HG03575 (cell line): Measurements from ENCODE around the gene TDRKH.

Source experiments
- ATAC-seq: cut with Tn5 transposase; IDR thresholded peaks from one replicate; pipeline ENCODE4 v1.9.1; 2021; ENCODE audit not compliant: unreplicated experiment, insufficient number of reproducible peaks, low FRiP score; ENCODE audit errors: extremely low read depth

The TDRKH gene

GRCh38 chr1:151729966-151730291 lies 60.4 kb downstream of the TDRKH start:
- ATAC-seq: no peak

GRCh38 chr1:151729157-151729965 lies 60.9 kb downstream of the TDRKH start:
- ATAC-seq: no peak

- ATAC-seq: no peak
Measured at GRCh38 chr1:151728151-151729054, 61.9 kb downstream of the TDRKH start.

GRCh38 chr1:151723726-151724370 lies 66.5 kb downstream of the TDRKH start:
- ATAC-seq: no peak
